Neural cell (in vitro differentiated cells): ENCODE measurements around the gene STOML3. TPM values are rescaled to one million over a fixed set of nuclear protein-coding genes. Genes with fewer than 3 reads are reported as not detected.

ENCODE experiments used
- H2AFZ ChIP-seq: fragments of 200-600, 300-800 bp; sonication (generic), shearing (Covaris generic); 2 replicates; pipeline ENCODE4 v1.6.0; 2014; ENCODE audit warnings: low read depth, mild to moderate bottlenecking, antibody characterized with exemption, low read length, moderate library complexity
- H3F3A ChIP-seq: fragments of 200-600 bp; shearing (Covaris generic); 2 replicates; pipeline ENCODE4 v1.6.1; 2016; ENCODE audit warnings: mild to moderate bottlenecking, moderate library complexity, mixed read lengths, antibody characterized with exemption, low read length; ENCODE audit not compliant: insufficient read depth, poor library complexity, severe bottlenecking
- H3K27ac ChIP-seq: fragments of 200-600, 300-800 bp; sonication (generic), shearing (Covaris generic); 2 replicates; pipeline ENCODE4 v1.5.1; 2014; ENCODE audit warnings: mild to moderate bottlenecking, low read length, moderate library complexity
- H3K27me3 ChIP-seq: fragments of 300-800, 200-600 bp; sonication (generic), shearing (Covaris generic); 2 replicates; pipeline ENCODE4 v1.6.0; 2014; ENCODE audit warnings: mild to moderate bottlenecking, low read depth, low read length, moderate library complexity; ENCODE audit not compliant: insufficient read depth
- H3K36me3 ChIP-seq: fragments of 300-800, 200-600 bp; sonication (generic), shearing (Covaris generic); 2 replicates; pipeline ENCODE4 v1.5.1; 2014; ENCODE audit warnings: mild to moderate bottlenecking, antibody characterized with exemption, low read length, moderate library complexity; ENCODE audit not compliant: insufficient read depth
- H3K4me2 ChIP-seq: fragments of 300-800, 200-600 bp; sonication (generic), shearing (Covaris generic); 2 replicates; pipeline ENCODE4 v1.6.0; 2014; ENCODE audit warnings: mild to moderate bottlenecking, low read length
- H3K4me3 ChIP-seq: fragments of 300-800, 200-600 bp; sonication (generic), shearing (Covaris generic); 2 replicates; pipeline ENCODE4 v1.5.1; 2014; ENCODE audit warnings: mild to moderate bottlenecking, low read length, moderate library complexity
- H3K79me2 ChIP-seq: fragments of 200-600 bp; shearing (Covaris generic); replicated peaks from 2 replicates; pipeline ENCODE4 v1.6.0; 2014; ENCODE audit warnings: mild to moderate bottlenecking, low read length, moderate library complexity; ENCODE audit not compliant: insufficient read depth
- H3K9ac ChIP-seq: fragments of 300-800, 200-600 bp; sonication (generic), shearing (Covaris generic); 2 replicates; pipeline ENCODE4 v1.6.1; 2016; ENCODE audit warnings: mild to moderate bottlenecking, low read length, mixed read lengths
- H3K9me2 ChIP-seq: fragments of 200-600 bp; shearing (Covaris generic); 2 replicates; pipeline ENCODE4 v1.6.1; 2016; ENCODE audit warnings: mild to moderate bottlenecking, low read length, mixed read lengths; ENCODE audit not compliant: insufficient read depth
- H3K9me3 ChIP-seq: fragments of 200-600, 300-800 bp; sonication (generic), shearing (Covaris generic); 2 replicates; pipeline ENCODE4 v1.6.1; 2016; ENCODE audit warnings: mild to moderate bottlenecking, mixed run types, low read length, moderate library complexity, mixed read lengths
- H4K20me1 ChIP-seq: fragments of 200-600 bp; shearing (Covaris generic); 2 replicates; pipeline ENCODE4 v1.6.1; 2016; ENCODE audit warnings: mild to moderate bottlenecking, mixed run types; ENCODE audit not compliant: insufficient read depth
- CTCF ChIP-seq: fragments of 450-650 bp; IDR thresholded peaks from 2 replicates; pipeline ENCODE4 v1.5.1; 2014; ENCODE audit warnings: antibody characterized with exemption, mild to moderate bottlenecking, moderate library complexity; ENCODE audit not compliant: poor library complexity, severe bottlenecking
- EP300 ChIP-seq: fragments of 450-650 bp; conservative IDR thresholded peaks from 2 replicates; pipeline ENCODE4 v1.6.1; 2014; ENCODE audit warnings: antibody characterized with exemption, mild to moderate bottlenecking, moderate library complexity; ENCODE audit not compliant: poor library complexity, severe bottlenecking
- EZH2 ChIP-seq: fragments of 200-600, 300-800 bp; shearing (Covaris generic), sonication (generic); IDR thresholded peaks from 2 replicates; pipeline ENCODE4 v1.6.1; 2014; ENCODE audit warnings: antibody characterized with exemption, low read length, borderline replicate concordance, mild to moderate bottlenecking; ENCODE audit not compliant: insufficient read depth, poor library complexity, severe bottlenecking
- MXI1 ChIP-seq: fragments of 450-650 bp; conservative IDR thresholded peaks from 2 replicates; pipeline ENCODE4 v1.6.1; 2014; ENCODE audit warnings: antibody characterized with exemption, mild to moderate bottlenecking; ENCODE audit not compliant: poor library complexity, severe bottlenecking
- POLR2AphosphoS5 ChIP-seq: IDR thresholded peaks from 2 replicates; pipeline ENCODE4 v1.6.1; 2012
- RAD21 ChIP-seq: fragments of 450-650 bp; conservative IDR thresholded peaks from 2 replicates; pipeline ENCODE4 v1.6.1; 2014; ENCODE audit warnings: antibody characterized with exemption, mild to moderate bottlenecking, moderate library complexity
- REST ChIP-seq: IDR thresholded peaks from 2 replicates; pipeline ENCODE4 v1.6.1; 2012; ENCODE audit warnings: borderline replicate concordance
- SMC3 ChIP-seq: fragments of 450-650 bp; conservative IDR thresholded peaks from 2 replicates; pipeline ENCODE4 v1.6.1; 2014; ENCODE audit warnings: antibody characterized with exemption, mild to moderate bottlenecking, moderate library complexity; ENCODE audit not compliant: poor library complexity
- TAF1 ChIP-seq: IDR thresholded peaks from 2 replicates; pipeline ENCODE4 v1.6.1; 2012; ENCODE audit warnings: low read depth
- polyA plus RNA-seq: library from polyadenylated mRNA; depleted of rRNA; stranded (reverse); fragments of >200 nt; gene quantifications from 2 replicates; pipeline ENCODE4 v1.2.3, GENCODE V29; 2014

Gene STOML3
- polyA plus RNA-seq, 1 donor from 2014 or later: not detected

GRCh38 chr13:38979891-38980749 is 10.5 kb downstream of the STOML3 start:
- Histone ChIP-seq H2AFZ (peak overlapping the region; percentile 5), H3K9me3 (no peaks in the 10 kb centered on the region), H3K9me2 (no peaks in the 10 kb centered on the region), H4K20me1 (no peaks in the 10 kb centered on the region), H3K27me3 (peaks cover 7% of the 10 kb centered on the region), H3K27ac (peak overlapping the region; percentile 75), H3K36me3 (no peaks in the 10 kb centered on the region), H3K4me2 (peak overlapping the region; percentile 59), H3K4me3 (peak overlapping the region; percentile 57), H3K79me2 (no peaks in the 10 kb centered on the region), H3F3A (peaks cover 3% of the 10 kb centered on the region), H3K9ac (peak overlapping the region; percentile 42)
- no peak for TF ChIP-seq SMC3
- TF ChIP-seq EZH2: no peak
- TF ChIP-seq POLR2AphosphoS5: peak; percentile 76
- TF ChIP-seq CTCF: no peak
- no peak for TF ChIP-seq RAD21
- peak; percentile 49 for TF ChIP-seq MXI1
- TF ChIP-seq TAF1: no peak
- TF ChIP-seq EP300: peak; percentile 77
- peak; percentile 86 for TF ChIP-seq REST

- Histone ChIP-seq H3K9me2 (no peaks in the 10 kb centered on the region), H4K20me1 (no peaks in the 10 kb centered on the region), H3K27me3 (peaks cover 6% of the 10 kb centered on the region), H3K9me3 (no peaks in the 10 kb centered on the region), H3K79me2 (no peaks in the 10 kb centered on the region), H3K27ac (no peak overlapping the region), H3K9ac (no peak overlapping the region), H2AFZ (no peak overlapping the region), H3K36me3 (no peaks in the 10 kb centered on the region), H3K4me3 (no peak overlapping the region), H3K4me2 (no peak overlapping the region), H3F3A (no peaks in the 10 kb centered on the region)
- no peak for TF ChIP-seq POLR2AphosphoS5
- TF ChIP-seq SMC3: peak; percentile 67
- no peak for TF ChIP-seq EP300
- TF ChIP-seq REST: no peak
- TF ChIP-seq CTCF: peak; percentile 71
- TF ChIP-seq RAD21: peak; percentile 76
- no peak for TF ChIP-seq EZH2
- TF ChIP-seq MXI1: no peak
- no peak for TF ChIP-seq TAF1
Measured at GRCh38 chr13:38970380-38971051, 20.1 kb downstream of the STOML3 start.
